ENCODE results near the gene VPS8. TPM values are rescaled to one million over a fixed set of nuclear protein-coding genes. Genes with fewer than 3 reads are reported as not detected.

VPS8 gene
- total and polyA plus RNA-seq, 2 of the 13 experiments (the other 11 are each of a cell fraction or from before 2014, with no cell fraction given) = 14.2 to 35.1 TPM

DNA sequence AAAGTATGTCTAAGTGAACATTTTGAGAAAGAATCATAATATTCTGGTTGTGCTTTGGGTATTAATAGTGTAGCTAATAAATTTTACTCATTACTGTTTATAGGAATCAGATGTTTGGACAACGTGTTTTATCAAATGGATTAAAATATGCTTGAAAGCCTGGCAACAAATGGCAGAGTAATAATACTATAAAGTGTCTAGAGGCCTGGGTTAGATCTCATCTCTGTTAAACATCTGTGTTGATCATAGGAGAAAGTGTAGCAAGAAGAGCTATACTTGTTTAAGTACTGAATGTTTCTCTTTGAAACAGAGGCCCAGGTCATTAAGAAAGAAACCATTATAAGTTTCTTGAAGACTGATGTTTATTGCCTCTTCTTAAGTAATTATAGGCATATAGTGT lies 30.5 kb downstream of the VPS8 start:
- ATAC-seq (no peak), FAIRE-seq (no peak), DNase-seq (ENCODE audit: low spot score) (no peak)
- TF ChIP-seq FOXM1 (CRISPR knock-in tag; IDR thresholded peaks at IDR 0.05) = no peak
- TF ChIP-seq ELF1 (CRISPR knock-in tag; IDR thresholded peaks at IDR 0.05) = no peak
- TF ChIP-seq TRIM24 (CRISPR knock-in tag; IDR thresholded peaks at IDR 0.05) = no peak
- no peak for TF ChIP-seq IKZF4 (CRISPR knock-in tag; IDR thresholded peaks at IDR 0.05; ENCODE audit: borderline replicate concordance, low read depth, not compliant biosample characterization)
- no peak for TF ChIP-seq PTBP1 (IDR thresholded peaks at IDR 0.05; ENCODE audit: low read depth, low read length, poor library complexity, severe bottlenecking)
- no peak for TF ChIP-seq MTF2 (CRISPR knock-in tag; IDR thresholded peaks at IDR 0.05; ENCODE audit: borderline replicate concordance)
- TF ChIP-seq ZNF724P (CRISPR knock-in tag; IDR thresholded peaks at IDR 0.05; ENCODE audit: borderline replicate concordance) = no peak
- no peak for TF ChIP-seq ZNF749 (CRISPR knock-in tag; IDR thresholded peaks at IDR 0.05; ENCODE audit: borderline replicate concordance)
- TF ChIP-seq, protein P1, sequence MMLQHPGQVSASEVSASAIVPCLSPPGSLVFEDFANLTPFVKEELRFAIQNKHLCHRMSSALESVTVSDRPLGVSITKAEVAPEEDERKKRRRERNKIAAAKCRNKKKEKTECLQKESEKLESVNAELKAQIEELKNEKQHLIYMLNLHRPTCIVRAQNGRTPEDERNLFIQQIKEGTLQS (CRISPR knock-in tag; IDR thresholded peaks at IDR 0.05) = no peak
- TF ChIP-seq ZNF543 (CRISPR knock-in tag; IDR thresholded peaks at IDR 0.05) = no peak
- no peak for TF ChIP-seq ZNF839 (CRISPR knock-in tag; IDR thresholded peaks at IDR 0.05; ENCODE audit: borderline replicate concordance)
- TF ChIP-seq TEAD2 (CRISPR knock-in tag; IDR thresholded peaks at IDR 0.05) = no peak
- no peak for TF ChIP-seq DR1 (CRISPR knock-in tag; IDR thresholded peaks at IDR 0.05)
- no peak for TF ChIP-seq SMAD3 (CRISPR knock-in tag; IDR thresholded peaks at IDR 0.05)
- no peak for TF ChIP-seq NFE2 (CRISPR knock-in tag; IDR thresholded peaks at IDR 0.05)
- TF ChIP-seq, protein P2, sequence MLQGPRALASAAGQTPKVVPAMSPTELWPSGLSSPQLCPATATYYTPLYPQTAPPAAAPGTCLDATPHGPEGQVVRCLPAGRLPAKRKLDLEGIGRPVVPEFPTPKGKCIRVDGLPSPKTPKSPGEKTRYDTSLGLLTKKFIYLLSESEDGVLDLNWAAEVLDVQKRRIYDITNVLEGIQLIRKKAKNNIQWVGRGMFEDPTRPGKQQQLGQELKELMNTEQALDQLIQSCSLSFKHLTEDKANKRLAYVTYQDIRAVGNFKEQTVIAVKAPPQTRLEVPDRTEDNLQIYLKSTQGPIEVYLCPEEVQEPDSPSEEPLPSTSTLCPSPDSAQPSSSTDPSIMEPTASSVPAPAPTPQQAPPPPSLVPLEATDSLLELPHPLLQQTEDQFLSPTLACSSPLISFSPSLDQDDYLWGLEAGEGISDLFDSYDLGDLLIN (CRISPR knock-in tag; IDR thresholded peaks at IDR 0.05; ENCODE audit: borderline replicate concordance) = no peak
- intact Hi-C loops (cut with micrococcal nuclease; ENCODE audit: unreplicated experiment) = no loop called here
- ChIA-PET CTCF (ENCODE audit: low intra/inter-chr PET ratio, low total read pairs) (no interaction called here), POLR2A (no interaction called here)
- Histone ChIP-seq H3K4me1 (ENCODE audit: insufficient read depth, low read length) (peaks cover 9% of the 10 kb centered on the region), H3K36me3 (replicated peaks in 1 of 2; ENCODE audit: control insufficient read depth in 1 of 2, insufficient read depth in 2 of 2, low read length in 2 of 2) (0 out of 5 replicates have a peak, but pooled peaks cover 0 to 5% of the 10 kb centered on the region in 2 experiments), H3K9ac (ENCODE audit: insufficient read depth, low read depth, low read length) (no peak overlapping the region), H3K9me3 (ENCODE audit: low read length) (no peaks in the 10 kb centered on the region), H3K27me3 (ENCODE audit: control insufficient read depth in 1 of 2, insufficient read depth in 2 of 2, low read length in 2 of 2) (no peaks in the 10 kb centered on the region), H3K4me2 (ENCODE audit: low read depth, low read length) (no peak overlapping the region), H2AFZ (ENCODE audit: low read length) (no peak overlapping the region), H3K4me3 (replicated peaks in 1 of 3; ENCODE audit: insufficient read depth in 1 of 3, low read depth in 2 of 3, low read length in 3 of 3) (no peak overlapping the region), H3K27ac (ENCODE audit: extremely low read length, insufficient read depth, low read length) (no peak overlapping the region), H4K20me1 (ENCODE audit: insufficient read depth, low read length) (no peaks in the 10 kb centered on the region), H3K79me2 (ENCODE audit: insufficient read depth, low read length) (no peaks in the 10 kb centered on the region)
- in situ Hi-C loops (cut with HindIII; ENCODE audit: extremely low pct_ligation_motif_present, low pct_unique_long_range_greater_than_20kb) = no loop called here
- 95% methylated on average over 1 of the region's 1 CpG for WGBS (ENCODE audit: low lambda C conversion rate)
- no TSS peak for BruUV-seq (replicated peaks)

Measured in HepG2 (cell line).